Activated T-cell treated with anti-CD3 and anti-CD28 coated beads, Interleukin-2, amount 50 U/mL, for 4 hours (primary cell): ENCODE data around the gene CHD9. TPM values are rescaled to one million over a fixed set of nuclear protein-coding genes. Genes with fewer than 3 reads are reported as not detected.
"Not testable (repeated sequence)": the region's sequence is repeated elsewhere in the genome, so short reads cannot be mapped to it uniquely, and the experiment has no call there.

Experiments
- ATAC-seq, 2 donors: fragments of 200-7000 bp; cut with Tn5 transposase; one replicate each; pipeline ENCODE4 v1.10.0; 2021
- DNase-seq: peaks from one replicate; pipeline ENCODE4 v3.0.0-alpha.2; 2020
- H3K27me3 Mint-ChIP-seq: one replicate; pipeline ENCODE4 v1.8.0; 2021; ENCODE audit warnings: low read depth, mixed read lengths
- H3K36me3 Mint-ChIP-seq: one replicate; pipeline ENCODE4 v1.8.0; 2022; ENCODE audit warnings: mixed read lengths; ENCODE audit not compliant: insufficient read depth
- H3K4me1 Mint-ChIP-seq: one replicate; pipeline ENCODE4 v1.8.0; 2021; ENCODE audit warnings: low read depth, mixed read lengths
- H3K4me3 Mint-ChIP-seq: one replicate; pipeline ENCODE4 v1.8.0; 2021; ENCODE audit warnings: mild to moderate bottlenecking, moderate library complexity, mixed read lengths
- H3K9me3 Mint-ChIP-seq: one replicate; pipeline ENCODE4 v1.8.0; 2021; ENCODE audit warnings: mixed read lengths
- total RNA-seq, 3 donors: library from RNA; stranded (reverse); gene quantifications; one replicate each; pipeline ENCODE4 v1.2.1, GENCODE V29; 2021

CHD9 gene
- total RNA-seq, 3 donors from 2014 or later = 10.8 to 12.7 (median 11.7) TPM

DNA sequence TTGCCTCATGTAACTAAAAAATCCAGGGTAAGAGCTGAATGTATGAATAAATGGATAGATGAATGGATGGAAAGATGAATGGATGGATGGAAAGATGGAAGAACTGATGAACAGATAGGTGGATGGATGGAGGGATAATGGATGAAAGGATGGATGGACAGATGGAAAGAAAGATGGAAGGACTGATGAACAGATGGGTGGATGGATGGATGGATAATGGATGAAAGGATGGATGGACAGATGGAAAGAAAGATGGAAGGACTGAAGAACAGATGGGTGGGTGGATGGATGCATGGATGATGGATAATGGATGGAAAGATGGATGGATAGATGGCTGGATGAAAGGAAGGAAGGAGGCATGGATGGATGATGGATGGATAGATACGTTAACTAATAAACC, 14.0 kb upstream of the CHD9 start:
- no peaks in the 10 kb centered on the region for H3K36me3 Mint-ChIP-seq
- no peak for ATAC-seq
- H3K4me3 Mint-ChIP-seq = no peak overlapping the region
- no peaks in the 10 kb centered on the region for H3K4me1 Mint-ChIP-seq
- no peaks in the 10 kb centered on the region for H3K9me3 Mint-ChIP-seq
- DNase-seq = no peak
- H3K27me3 Mint-ChIP-seq = peaks cover 11% of the 10 kb centered on the region

DNA sequence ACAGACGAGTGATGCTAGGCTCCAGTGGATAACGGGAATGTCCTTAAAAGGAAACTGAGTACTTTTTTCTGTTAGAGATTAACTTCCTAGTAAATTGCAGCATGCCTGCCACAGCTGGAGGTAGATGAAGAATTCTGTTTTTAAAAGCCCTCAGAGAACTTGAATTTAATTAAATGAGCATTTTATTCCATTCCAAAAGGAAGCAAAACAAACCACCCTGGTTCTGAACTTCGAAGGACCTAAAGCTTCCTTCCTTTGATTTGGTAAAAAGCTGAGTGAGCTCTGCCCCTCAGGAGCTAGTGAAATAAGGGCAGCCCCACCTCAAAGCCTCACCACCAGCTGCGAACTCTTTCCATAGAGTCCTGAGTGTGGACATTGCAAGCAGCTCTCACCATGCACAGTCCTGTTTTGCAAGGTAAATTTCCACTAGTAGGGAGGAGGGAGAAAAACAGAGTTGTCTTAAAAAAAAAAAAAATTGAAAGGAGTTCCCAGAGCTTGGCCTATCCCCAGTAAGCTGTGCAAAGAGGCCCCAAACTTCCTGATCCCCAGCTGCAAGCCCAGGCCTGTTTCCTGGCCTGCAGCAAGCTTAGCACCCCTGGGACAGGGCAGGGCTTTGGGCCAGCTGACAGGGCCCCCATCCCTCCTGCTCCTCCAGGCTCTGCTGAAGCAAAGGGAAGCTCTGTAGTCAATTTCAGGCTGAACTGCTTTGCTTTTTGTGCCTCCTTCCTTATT, 13.3 kb upstream of the CHD9 start:
- Mint-ChIP-seq H3K36me3 (no peaks in the 10 kb centered on the region), H3K4me3 (no peak overlapping the region), H3K4me1 (no peaks in the 10 kb centered on the region), H3K27me3 (peaks cover 9% of the 10 kb centered on the region), H3K9me3 (no peaks in the 10 kb centered on the region)
- ATAC-seq (no peak), DNase-seq (no peak)

DNA sequence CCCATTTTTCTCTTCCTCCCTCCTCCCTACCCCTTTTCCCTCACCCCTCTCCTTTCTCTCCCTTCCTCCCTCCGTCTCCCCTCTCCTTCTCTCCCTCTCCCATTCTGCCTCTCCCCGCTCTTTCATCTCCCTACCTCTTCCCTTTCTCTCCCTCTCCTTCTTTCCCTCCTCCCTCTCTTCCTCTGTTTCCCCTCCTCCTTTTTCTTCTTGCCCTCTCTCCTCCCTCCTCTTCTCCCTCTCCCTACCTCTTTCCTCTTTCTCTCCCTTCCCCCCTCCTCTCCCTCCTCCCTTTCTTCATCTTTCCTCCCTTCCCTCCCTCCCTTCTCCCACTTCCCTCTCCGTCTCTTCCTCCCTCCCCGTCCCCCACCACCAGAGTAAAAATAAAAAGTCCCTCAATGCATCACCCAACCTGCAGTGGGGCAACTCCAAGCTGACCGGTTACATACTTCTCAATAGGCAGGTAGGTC, 12.5 kb upstream of the CHD9 start:
- Mint-ChIP-seq H3K4me3 (no peak overlapping the region), H3K27me3 (peaks cover 7% of the 10 kb centered on the region)
- DNase-seq = no peak

DNA sequence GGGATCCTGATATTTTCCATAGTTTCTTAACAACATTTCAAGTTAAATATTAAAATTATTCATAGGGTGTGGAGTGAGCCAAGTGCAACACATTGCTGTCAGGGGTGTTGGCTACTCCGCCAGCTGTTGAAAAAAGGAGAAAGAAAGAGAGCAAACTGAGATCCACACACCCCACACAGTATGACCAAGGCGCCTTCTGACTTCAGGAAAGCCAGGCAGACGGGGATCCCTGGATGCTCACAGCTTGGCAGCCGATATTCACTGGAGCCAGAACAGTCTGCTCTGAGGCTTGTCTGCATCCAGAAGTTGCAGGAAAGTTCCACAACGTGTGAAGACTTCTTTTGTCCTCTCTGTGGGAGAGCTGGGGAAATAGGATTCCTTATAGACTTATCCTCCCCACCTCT, 11.4 kb upstream of the CHD9 start:
- H3K27me3 Mint-ChIP-seq = peaks cover 7% of the 10 kb centered on the region
- H3K36me3 Mint-ChIP-seq = no peaks in the 10 kb centered on the region
- no peaks in the 10 kb centered on the region for H3K4me1 Mint-ChIP-seq
- H3K9me3 Mint-ChIP-seq = no peaks in the 10 kb centered on the region
- ATAC-seq = no peak
- DNase-seq = no peak
- no peak overlapping the region for H3K4me3 Mint-ChIP-seq

More for the DNA sequence above, 12.5 kb upstream of the CHD9 start:
- no peaks in the 10 kb centered on the region for H3K4me1 Mint-ChIP-seq
- H3K36me3 Mint-ChIP-seq = no peaks in the 10 kb centered on the region
- no peaks in the 10 kb centered on the region for H3K9me3 Mint-ChIP-seq
- ATAC-seq = no peak

DNA sequence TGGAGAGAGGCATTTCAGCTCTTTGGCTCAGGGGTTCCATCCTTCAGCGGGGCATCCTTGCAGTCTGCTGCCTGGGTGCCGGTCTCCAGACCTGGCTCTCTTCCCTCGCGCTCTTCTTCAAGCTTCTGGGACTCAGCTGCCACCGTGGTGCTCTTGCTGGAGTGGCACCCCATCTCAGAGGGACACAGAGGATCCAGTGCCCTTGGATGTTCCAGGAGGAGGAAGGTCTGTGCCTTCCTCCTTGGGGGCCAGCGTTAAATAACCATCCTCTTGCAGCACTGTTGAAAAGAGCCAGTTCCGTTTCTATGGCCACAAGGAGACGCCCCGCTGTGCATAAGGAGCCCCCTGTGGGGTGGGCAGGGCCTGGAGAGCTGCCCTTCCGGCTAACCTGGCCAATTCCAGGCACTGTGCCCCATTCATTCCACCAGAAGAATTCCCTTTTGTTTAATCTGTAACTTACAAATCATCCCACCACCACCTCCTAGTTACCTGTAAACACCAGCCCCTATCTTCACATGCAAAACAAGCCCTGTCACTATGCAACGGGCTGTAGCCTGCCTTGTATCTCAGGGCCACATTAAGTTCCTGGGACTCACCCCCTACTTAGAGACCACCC, 10.7 kb upstream of the CHD9 start:
- Mint-ChIP-seq H3K27me3 (peaks cover 7% of the 10 kb centered on the region), H3K9me3 (no peaks in the 10 kb centered on the region), H3K4me3 (no peak overlapping the region)

DNA sequence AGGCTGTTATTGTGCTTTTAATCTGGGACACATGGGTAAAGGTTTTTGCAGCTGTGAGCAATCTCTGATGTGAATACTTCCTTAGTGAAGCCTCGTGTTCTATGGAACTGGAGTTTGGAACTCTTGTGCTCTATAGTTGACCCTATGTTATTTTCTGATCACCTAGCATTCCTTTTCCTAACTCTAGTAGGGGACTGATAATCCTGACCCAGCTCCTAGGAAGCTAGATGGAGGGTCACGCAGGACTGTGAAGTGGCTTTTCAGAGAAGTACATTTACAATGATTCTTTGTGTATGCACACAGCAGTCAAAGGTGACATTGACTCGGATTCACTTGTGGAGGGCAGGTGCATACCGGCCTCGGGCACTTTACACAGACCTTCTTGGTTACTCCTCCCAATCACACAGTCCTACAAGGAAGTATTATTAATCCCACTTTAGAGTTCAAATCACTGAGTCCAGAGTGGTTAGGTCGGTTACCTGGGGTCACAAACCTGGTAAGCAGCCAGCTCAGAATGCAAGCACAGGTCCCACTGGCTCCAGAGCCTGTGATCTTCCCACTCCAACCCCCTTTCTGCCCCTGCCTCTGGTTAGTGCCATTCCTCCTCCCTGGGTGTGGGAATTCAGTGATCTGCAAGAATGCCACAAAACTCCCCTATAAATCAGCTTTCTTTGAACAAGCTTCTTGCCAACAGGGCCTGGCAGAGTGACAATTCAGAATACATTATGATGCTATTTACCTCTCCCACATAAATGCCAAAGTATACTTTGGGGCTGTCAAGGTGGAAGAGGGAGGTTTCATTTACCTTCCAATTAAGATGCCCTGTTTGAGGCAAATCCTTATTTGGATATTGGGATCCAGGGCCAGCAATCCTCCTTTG, 9.2 kb upstream of the CHD9 start:
- ATAC-seq (no peak), DNase-seq (no peak)
- no peaks in the 10 kb centered on the region for H3K9me3 Mint-ChIP-seq
- peaks cover 7% of the 10 kb centered on the region for H3K27me3 Mint-ChIP-seq
- no peaks in the 10 kb centered on the region for H3K36me3 Mint-ChIP-seq
- H3K4me3 Mint-ChIP-seq = no peak overlapping the region
- no peaks in the 10 kb centered on the region for H3K4me1 Mint-ChIP-seq

More for the DNA sequence above, 10.7 kb upstream of the CHD9 start:
- Mint-ChIP-seq H3K4me1 (no peaks in the 10 kb centered on the region), H3K36me3 (no peaks in the 10 kb centered on the region)
- no peak for ATAC-seq
- DNase-seq = no peak

DNA sequence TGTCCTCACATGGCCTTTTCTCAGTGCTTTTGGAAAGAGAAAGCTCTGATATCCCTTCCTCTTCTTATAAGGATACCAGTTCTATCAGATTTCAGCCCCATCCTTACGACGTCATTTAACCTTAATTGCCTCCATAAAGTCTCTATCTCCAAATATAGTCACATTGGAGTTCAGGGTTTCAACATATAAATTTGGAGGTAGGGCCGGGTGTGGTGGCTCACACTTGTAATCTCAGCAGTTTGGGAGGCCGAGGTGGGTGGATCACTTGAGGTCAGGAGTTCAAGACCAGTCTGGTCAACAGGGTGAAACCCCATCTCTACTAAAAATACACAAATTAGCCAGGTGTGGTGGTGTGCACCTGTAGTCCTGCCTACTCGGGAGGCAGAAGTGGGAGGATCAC, 7.3 kb upstream of the CHD9 start:
- ATAC-seq, DNase-seq, H3K36me3 Mint-ChIP-seq, H3K9me3 Mint-ChIP-seq, H3K27me3 Mint-ChIP-seq, H3K4me1 Mint-ChIP-seq, H3K4me3 Mint-ChIP-seq: not testable (repeated sequence)

DNA sequence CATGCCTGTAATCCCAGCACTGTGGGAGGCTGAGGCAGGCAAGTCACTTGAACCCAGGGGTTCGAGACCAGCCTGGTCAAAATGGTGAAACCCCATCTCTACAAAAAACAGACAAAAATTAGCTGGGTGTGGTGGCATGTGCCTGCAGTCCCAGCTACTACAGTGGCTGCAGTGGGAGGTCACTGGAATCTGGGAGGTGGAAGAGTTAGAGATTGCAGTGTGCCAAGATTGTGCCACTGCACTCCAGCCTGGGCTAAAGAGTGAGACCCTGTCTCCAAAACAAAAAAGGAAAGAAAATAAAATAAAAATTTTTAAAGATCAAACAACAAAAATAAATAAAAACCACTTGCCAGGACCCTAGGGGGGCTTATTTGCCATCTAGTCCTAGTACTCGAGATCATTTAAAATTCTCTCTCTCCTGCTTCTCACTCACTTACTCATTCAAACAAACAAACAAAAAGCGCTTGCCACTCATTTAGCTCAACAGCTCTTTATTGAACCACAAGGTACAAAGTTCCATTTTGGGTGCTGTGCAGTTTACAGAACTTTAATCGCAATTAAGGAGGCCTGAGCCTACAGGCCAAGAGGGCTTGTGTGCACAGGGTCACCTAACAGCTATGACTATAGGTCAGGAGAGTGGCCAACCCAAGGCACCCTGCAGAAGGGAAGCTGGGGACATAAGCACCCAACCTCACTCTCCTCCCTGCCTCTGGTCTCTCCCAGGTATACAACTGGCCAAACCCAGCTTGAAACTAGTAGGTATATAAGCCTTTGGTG, 6.5 kb upstream of the CHD9 start:
- peaks cover 4% of the 10 kb centered on the region for H3K27me3 Mint-ChIP-seq
- no peaks in the 10 kb centered on the region for H3K9me3 Mint-ChIP-seq
- H3K36me3 Mint-ChIP-seq = no peaks in the 10 kb centered on the region
- no peak for DNase-seq
- no peak overlapping the region for H3K4me3 Mint-ChIP-seq
- H3K4me1 Mint-ChIP-seq = no peaks in the 10 kb centered on the region
- ATAC-seq = no peak

DNA sequence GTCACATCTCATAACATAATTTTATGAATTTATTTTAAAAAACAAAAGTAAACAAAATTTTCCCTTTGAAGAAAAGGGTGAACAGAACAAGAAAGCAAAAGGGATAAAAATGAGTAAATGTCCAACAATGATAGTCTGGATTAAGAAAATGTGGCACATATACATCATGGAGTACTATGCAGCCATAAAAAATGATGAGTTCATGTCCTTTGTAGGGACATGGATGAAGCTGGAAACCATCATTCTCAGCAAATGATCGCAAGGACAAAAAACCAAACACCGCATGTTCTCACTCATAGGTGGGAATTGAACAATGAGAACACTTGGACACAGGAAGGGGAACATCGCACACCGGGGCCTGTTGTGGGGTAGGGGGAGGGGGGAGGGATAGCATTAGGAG, 3.5 kb upstream of the CHD9 start:
- not testable (repeated sequence) for H3K27me3 Mint-ChIP-seq

DNA sequence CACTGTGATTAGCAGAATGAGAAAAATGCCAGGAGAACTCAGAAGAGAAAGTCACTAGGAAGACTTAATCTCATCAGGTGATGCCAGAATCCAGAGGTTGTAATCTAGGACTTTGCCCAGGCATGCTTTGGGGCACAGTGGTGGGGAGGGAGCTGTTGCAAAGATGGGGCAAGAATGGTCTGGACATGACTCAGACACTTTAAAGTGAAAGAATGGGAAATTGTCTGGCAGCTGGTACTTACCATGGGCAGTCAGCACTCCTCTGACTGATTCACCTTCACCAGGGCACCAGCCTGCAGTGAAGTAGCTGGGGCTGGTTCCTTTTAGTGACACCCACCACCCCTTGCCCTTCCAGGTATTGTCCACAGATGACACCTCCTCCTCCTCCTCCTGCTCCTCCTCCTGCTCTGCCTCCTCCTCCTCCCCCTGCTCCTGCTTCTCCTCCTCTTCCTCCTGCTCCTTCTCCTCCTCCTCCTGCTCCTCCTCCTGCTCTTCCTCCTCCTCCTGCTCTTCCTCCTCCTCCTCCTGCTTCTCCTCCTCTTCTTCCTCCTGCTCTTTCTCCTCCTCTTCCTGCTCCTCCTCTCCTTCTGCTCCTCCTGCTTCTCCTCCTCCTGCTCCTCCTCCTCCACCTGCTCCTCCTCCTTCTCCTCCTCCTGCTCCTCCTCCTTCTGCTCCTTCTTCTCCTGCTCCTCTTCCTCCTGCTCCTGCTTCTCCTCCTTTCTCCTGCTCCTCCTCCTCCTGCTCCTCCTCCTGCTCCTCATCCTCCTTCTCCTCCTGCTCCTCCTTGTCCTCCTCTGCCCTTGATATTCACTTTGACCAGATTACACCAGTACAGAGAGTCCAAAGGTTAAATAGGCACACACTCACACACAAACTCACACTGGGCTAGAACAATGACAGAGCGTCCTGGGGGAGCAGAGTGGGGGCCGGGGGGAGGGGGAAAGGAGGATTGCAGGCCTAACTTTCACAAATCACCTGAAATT, 2.0 kb upstream of the CHD9 start, which contains the start of gene CHD9NB:
Gene CHD9NB (minus strand): TSS at position 379 of the 983 bp plus-strand sequence. CDS start 8,739 bp downstream, outside the sequence.
- no peaks in the 10 kb centered on the region for H3K9me3 Mint-ChIP-seq
- H3K4me3 Mint-ChIP-seq = no peak within 1 kb of the TSS
- ATAC-seq = no peak

More for the DNA sequence above, 3.5 kb upstream of the CHD9 start:
- not testable (repeated sequence) for DNase-seq, ATAC-seq, H3K9me3 Mint-ChIP-seq, H3K4me3 Mint-ChIP-seq, H3K36me3 Mint-ChIP-seq
- H3K4me1 Mint-ChIP-seq = peaks cover 11% of the 10 kb centered on the region

DNA sequence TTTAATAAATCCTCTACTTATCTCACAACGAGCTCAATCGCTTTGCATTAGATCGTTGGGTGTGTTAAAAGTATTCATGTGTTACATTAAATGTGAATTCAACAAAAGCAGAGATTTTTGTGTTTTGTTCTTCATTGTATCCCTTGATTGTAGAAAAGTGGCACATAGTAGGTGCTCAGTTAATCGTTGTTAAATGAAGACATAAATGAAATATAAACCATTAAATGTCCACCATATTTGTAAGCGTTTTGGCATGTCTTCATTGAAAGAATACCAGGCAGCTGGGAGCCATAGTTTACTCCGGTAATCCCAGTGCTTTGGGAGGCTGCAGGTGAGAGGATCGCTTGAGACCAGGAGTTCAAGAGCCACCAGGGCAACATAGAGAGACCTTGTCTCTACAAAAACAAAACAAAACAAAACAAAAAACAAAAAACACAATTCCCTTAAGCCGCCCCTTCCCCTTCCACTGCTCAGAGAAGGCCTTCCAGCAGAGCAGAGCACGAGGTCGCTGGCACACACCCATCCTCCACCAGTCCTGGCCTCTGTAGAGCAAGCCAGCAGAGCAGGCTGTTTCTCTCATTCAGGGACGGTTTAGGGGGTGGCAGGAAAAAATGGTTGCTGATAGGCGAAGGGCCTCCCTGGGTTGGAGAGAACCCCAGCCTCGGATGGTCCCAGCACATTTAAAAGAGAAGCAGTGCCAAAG, 673 bp upstream of the CHD9 start:
- DNase-seq = no peak
- Mint-ChIP-seq H3K27me3 (peaks cover 2% of the 10 kb centered on the region), H3K4me3 (peak overlapping the region; percentile 86), H3K36me3 (no peaks in the 10 kb centered on the region), H3K4me1 (peaks cover 16% of the 10 kb centered on the region), H3K9me3 (no peaks in the 10 kb centered on the region)
- peak; percentile 49 to 54 for ATAC-seq

More for the DNA sequence above, 2.0 kb upstream of the CHD9 start, which contains the start of gene CHD9NB:
- H3K4me1 Mint-ChIP-seq = peaks cover 13% of the 10 kb centered on the region
- no peaks in the 10 kb centered on the region for H3K36me3 Mint-ChIP-seq
- no peak for DNase-seq
- H3K27me3 Mint-ChIP-seq = peaks cover 2% of the 10 kb centered on the region

DNA sequence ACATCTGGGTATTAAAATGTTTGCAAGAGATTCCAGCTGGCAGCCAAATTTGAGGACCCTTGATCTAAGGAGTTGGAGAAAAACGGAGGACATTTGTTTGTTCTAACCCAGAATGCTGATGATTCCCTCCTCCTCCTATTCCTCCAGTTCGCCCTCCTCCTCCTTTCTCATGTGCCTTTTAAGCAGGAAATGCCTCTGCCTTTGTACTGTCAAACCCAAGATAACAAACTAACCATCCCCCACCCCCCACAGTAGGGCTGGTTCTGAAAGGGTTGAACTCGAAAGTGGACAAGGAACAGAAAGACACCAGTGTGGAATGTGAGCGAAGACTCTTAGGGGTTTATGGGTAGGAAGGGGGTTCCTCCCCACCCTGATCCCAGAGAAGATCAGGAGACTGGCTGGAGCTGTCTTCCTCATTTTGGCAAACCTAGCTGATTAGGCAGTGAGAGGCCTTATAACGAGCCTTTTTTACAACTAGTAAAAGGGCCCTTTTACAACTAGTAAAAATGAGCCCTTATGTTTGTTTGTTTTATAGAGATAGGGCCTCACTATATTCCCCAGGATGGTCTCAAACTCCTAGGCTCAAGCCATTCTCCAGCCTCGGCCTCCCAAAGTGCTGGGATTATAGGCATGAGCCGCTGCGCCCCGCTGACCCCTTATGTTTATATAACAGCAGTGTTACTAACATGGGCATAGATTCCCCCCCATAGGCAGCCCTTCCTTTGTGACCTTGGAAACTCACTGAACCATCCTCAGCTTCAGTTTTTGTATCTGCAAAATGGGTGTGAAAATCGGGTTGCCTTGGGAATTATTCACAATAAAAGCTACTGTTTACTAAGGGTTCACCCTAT, 975 bp downstream of the CHD9 start:
- peaks cover 2% of the 10 kb centered on the region for H3K27me3 Mint-ChIP-seq
- no peak for DNase-seq
- peak overlapping the region; percentile 86 for H3K4me3 Mint-ChIP-seq
- H3K9me3 Mint-ChIP-seq = no peaks in the 10 kb centered on the region
- H3K4me1 Mint-ChIP-seq = peaks cover 16% of the 10 kb centered on the region
- no peak for ATAC-seq
- H3K36me3 Mint-ChIP-seq = no peaks in the 10 kb centered on the region
